HK-2 (cell line): ENCODE measurements around the gene C1orf105.
"Not testable (repeated sequence)": the region's sequence is repeated elsewhere in the genome, so short reads cannot be mapped to it uniquely, and the experiment has no call there.

Experiments used
- DNase-seq: peaks from one replicate; pipeline ENCODE4 v3.0.0-alpha.2; 2018; ENCODE audit not compliant: unreplicated experiment

C1orf105 gene

GRCh38 chr1:172427191-172427590 lies 6.7 kb downstream of the C1orf105 start:
- no peak for DNase-seq

DNA sequence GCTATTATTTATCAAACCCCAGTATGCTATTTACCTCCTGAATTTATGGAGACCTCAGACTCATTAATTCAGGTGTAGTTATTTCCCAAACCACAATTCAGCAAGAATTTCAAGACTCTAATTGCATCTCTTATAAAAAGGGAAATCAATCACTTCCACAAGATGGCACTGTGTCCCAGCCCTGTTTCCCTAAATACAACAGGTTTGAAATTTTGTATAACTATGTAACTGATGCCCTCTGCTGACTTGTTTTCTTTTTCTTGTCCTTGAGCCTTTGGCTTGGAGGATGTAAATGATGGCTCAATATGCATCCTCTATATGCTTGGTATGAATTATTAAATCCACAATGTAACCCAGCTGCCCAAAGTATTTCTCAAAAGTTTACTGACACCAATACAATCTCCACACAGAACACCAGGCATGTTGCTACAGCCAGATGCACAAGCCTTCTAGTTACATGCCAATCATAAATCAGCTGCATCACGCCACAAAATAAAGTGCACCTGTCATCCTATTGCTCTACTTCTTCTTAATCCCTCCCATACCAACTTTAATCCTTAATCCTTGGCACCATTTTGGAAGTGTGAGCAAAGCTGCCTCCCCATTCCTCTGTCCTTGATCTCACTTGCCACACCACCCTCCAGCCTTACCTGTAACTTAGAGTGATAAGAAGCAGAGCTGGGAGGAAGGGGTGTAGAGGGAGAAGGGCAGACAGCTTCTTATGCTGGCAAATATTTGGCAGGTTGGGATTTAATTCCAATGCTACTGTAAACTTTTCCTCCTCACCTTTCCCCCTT lies 9.0 kb downstream of the C1orf105 start:
- peak; percentile 22 for DNase-seq

DNA sequence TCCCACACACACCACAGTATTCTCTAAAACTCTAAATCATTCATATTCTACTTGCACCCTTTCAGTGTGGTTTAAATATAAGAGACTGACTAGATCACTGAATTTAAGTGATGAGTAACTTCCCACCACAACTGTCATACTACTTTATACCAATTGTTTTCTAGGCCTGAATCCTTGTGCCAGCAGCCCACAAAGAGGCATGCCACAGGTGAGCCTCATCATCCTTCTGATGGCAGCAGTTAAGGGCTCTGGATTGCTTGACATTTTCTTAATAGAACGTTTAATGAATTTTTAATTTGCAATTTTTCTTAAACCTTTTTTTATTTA lies 9.6 kb downstream of the C1orf105 start:
- no peak for DNase-seq

- no peak for DNase-seq
These were observed 10.7 kb downstream of the C1orf105 start for GRCh38 chr1:172431204-172431603.

DNA sequence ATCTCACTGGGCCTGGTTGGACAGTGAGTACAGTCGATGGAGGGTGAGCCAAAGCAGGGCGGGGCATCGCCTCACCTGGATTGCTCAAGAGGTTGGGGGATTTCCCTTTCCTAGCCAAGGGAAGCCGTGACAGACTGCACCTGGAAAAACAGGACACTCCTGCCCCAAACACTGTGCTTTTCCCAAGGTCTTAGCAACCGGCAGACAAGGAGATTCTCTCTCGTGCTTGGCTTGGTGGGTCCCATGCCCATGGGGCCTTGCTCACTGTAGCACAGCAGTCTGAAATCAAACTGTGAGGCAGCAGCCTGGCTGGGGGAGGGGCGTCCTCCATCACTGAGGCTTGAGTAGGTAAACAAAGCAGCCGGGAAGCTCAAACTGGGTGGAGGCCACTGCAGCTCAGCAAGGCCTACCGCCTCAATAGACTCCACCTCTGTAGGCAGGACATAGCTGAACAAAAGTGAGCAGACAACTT lies 11.3 kb downstream of the C1orf105 start:
- no peak for DNase-seq

DNA sequence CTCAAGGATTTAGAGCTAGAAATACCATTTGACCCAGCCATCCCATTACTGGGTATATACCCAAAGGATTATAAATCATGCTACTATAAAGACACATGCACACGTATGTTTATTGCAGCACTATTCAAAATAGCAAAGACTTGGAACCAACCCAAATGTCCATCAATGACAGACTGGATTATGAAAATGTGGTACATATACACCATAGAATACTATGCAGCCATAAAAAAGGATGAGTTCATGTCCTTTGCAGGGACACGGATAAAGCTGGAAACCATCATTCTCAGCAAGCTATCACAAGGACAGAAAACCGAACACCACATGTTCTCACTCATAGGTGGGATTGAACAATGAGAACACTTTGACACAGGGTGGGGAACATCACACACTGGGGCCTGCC lies 16.7 kb downstream of the C1orf105 start:
- DNase-seq, result not testable (repeated sequence)

DNA sequence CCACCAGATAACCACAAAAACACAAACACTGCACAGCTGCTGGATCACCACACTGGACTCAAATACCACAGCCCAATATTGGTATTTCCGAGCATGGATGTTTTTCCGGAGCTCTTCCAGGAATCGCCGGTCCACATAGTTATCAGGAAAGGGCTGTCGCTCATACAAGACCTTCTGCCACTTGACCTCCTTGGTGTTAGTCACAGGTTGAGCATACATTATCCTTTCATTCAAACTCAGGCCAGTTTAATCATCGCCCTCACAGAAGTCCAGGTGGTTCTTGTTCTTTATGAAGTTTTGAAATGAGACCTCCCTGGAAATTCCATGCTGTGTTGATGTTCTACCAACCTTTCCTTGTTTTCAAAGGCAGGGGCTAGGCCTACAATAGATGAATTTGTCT lies 21.9 kb downstream of the C1orf105 start:
- DNase-seq, result no peak

- no peak for DNase-seq
These were observed 22.5 kb downstream of the C1orf105 start for GRCh38 chr1:172442843-172443565.

DNA sequence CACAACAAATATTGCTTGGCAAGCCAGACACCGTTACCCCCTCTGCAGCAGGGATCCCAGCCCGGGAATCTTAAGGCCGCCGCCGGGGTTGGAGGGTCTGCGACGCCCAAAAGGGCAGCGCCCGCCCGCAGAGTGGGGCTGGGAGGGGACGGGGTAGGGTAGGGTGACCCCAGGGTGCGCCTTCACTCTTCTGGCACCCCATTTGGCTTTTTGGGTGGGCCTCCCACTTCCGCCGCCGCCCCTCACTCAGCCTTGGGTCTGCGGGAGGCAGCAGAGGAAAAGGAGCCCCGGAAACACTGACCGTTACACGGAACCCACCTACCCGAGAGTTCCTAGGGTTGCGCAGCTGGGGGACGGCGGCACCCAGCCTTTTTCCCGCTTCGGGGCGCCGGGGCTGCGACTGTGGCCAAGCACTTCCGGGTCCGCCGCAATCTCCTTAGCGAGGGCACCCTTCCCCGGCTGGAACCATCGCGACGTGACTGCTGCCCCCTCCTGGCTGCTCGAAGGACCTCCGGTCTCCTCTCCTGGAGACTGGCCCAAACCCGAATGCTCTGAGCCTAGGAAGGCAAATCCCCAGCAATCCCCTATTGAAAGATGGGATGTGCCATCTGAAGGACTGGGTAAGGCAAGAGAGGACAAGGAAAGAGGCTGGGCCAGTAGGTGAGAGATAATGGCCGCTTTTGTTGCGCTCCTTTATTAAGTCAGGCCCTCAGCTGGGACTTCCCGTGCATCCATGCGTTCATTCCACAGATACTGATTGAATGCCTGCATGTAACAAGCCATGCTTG lies 23.4 kb downstream of the C1orf105 start, which contains the start of gene PIGC:
PIGC (minus strand) TSS at position 404 of the 788 bp plus-strand sequence. CDS start 1,447 bp downstream, outside the sequence.
- DNase-seq, result peak; percentile 94

DNA sequence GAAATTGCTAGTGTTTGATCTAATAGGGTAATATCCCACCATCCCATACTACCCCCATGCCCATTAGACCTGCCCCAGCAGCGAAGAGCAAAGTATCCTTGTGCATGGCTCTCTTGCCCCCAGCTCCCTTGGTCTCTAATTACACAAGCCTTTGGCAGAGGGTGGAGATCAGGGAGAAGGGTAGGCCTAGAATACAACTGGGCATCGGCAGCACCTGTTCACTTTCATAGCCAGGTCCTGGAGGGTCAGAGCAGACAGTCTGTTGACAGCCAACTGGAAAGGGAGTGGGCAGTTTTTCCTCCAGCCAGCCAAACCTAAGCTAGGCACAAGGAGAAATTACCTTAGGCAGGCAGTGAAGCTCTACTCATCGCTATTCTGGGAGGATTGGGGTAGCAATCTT lies 26.1 kb downstream of the C1orf105 start:
- no peak for DNase-seq

GRCh38 chr1:172447641-172448040 lies 27.2 kb downstream of the C1orf105 start:
- DNase-seq, result no peak

DNA sequence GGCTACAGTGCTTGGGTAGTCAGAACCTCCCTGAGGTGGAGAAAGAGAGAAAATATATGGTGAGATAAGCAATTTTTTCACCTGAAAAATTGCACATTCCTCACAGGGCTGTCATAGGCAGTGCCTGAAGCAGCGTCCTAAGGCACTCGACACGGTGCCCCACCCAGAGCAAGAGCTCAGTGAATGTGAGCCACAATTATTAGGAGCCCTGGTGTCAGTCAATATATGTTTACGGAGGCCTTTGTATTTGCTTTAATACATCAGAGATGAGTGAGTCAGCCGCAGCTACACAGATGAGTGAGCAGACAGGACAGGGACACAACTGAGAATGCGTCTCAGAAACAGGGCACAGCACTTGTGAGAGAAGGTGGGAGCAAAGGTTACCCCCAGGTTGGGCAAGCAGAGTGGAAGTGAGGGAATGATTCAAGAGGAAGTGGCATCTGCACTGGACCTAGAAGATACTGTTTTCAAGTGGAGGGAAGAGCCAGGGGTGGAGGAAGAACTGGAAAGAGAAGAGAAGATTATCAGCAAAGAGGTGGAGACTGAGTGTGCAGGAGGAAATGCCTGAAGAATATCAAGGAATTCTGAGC lies 28.6 kb downstream of the C1orf105 start:
- DNase-seq, result peak; percentile 71

- peak; percentile 66 for DNase-seq
These were observed 29.4 kb downstream of the C1orf105 start for GRCh38 chr1:172449585-172450523.

DNA sequence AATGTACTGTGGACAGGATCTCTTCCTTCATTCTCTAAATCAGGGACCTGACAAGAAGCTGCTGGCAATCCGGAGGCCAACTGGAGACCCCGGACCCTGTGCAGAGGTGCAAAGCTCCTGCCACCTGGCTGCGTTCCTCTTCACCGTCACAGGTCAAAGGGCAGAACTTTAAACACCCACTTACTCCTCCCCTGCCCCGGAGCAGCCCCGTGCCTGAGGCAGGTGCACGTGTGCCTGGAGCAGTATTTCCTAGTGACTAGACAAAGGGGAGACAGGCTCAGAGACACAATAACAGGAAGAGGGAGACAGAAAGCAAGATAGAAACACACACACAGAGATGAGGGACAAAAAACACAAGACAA lies 30.0 kb downstream of the C1orf105 start:
- DNase-seq, result no peak

- peak; percentile 15 for DNase-seq
These were observed 30.5 kb downstream of the C1orf105 start for GRCh38 chr1:172451002-172451443.

GRCh38 chr1:172452536-172453152 lies 32.2 kb downstream of the C1orf105 start:
- DNase-seq, result no peak

DNA sequence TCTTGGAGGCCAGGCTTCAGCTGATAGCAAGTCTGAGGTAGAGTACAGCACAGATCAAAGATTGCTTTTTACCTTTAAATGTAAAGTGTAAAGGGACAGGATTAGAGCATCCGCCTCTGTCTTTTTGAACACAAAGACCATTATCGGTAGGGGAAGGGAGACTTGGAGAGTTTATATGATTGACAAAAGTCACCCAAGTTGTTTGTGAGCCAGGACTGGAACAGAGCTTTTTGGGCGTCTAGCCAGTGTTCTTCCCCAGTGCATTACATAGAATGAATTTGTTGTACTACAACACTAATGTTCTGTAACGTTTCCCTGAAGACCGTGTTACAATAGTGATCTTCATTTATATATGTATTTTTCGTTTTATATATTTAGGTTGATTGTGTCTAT lies 32.7 kb downstream of the C1orf105 start:
- DNase-seq, result no peak

DNA sequence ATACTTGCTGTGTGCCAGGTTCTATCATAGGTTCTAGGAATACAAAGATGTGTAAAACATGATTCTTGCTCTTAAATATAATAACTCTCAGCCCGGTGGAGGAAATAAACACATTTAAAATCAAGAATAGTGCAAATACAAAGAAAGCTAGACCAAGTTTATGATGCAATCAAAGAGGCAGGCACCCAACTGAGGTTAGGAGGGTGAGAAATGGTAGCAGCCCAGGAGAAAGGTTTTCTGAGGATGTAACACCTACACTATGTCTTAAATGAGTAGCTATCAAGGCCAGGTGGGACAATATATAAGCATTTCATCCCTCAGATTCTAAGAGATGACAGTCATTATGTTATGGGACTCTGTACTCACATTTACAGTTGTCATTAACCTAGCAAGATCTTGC lies 33.1 kb downstream of the C1orf105 start:
- DNase-seq, result no peak

DNA sequence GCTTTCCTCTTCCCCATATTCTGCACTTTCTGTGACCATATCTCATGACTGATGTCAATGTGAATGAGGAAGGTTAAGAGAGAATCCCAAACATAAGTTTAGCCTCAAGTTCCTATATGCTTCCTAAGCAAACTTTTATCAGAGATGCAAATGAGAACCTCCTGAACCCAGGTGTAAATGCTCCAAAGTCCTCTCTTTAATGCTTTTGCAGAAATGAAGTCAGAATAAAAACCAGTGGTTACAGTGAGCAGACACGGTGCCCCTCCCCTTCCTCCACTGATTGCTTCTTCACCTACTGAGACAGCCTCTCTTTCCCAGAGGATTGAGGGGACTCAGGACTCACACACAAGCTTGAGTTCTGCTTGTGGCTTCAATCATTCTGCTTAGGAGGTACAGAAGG lies 35.0 kb downstream of the C1orf105 start:
- DNase-seq, result no peak

DNA sequence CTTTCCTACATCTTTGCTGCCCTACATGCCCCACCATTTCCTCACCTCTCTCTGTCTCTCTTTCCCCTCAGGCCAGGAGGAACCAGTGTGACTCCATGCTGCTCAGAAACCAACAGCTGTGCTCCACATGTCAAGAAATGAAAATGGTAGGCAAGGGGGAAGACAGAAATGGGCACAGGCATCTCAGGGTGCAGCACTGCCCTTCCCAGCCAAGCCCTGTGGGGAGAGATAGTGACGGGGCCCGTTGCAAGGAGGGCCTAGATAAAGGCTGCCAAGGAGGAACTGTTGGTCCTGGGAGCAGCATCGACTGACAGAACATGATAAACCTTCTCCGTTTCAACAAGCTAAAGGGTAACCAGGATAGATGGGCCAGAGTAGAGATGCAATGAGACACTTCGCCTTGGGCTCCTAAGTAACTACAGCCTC lies 35.9 kb downstream of the C1orf105 start:
- DNase-seq, result no peak
